ENCODE results near the gene ITPRID2.

- TF ChIP-seq CTCF (IDR thresholded peaks at IDR 0.05; ENCODE audit: borderline replicate concordance, extremely low read depth, low read length, poor library complexity, severe bottlenecking) (no peak), EZH2 (IDR thresholded peaks at IDR 0.05; ENCODE audit: borderline replicate concordance, low read depth, low read length, severe bottlenecking) (no peak)
These were observed 16.1 kb downstream of the ITPRID2 start for GRCh38 chr2:181907635-181908034.

Measured in DND-41 (cell line).